Measurements from ENCODE around the gene UBE2K. TPM values are rescaled to one million over a fixed set of nuclear protein-coding genes. Genes with fewer than 3 reads are reported as not detected.
"Not testable (repeated sequence)": the region's sequence is repeated elsewhere in the genome, so short reads cannot be mapped to it uniquely, and the experiment has no call there.

The UBE2K gene
- total RNA-seq, 1 experiment from 2014 or later = 151 TPM

DNA sequence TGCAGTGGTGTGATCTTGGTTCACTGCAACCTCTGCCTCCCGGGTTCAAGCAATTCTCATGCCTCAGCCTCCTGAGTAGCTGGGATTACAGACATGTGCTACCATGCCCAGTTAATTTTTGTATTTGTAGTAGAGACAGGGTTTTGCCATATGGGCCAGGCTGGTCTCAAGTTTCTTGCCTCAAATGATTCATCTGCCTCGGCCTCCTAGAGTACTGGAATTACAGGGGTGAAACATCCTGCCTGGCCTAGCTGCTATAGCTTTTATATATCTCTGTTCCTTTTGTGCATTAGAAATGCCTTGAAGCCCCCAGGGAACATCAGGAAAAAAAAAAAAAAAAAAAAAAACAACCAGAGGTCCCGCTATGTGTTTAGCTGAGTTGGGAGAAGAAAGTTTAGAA is 34.8 kb downstream of the UBE2K start:
- no peaks in the 10 kb centered on the region for H3K9me3 Mint-ChIP-seq
- H3K4me1 ChIP-seq (ENCODE audit: insufficient read depth, low read length) = no peaks in the 10 kb centered on the region; the same call in 1 of the 2 replicates
- peaks cover 4 to 9% of the 10 kb centered on the region in 2 experiments; a peak in 3 of 4 replicates for H3K4me1 Mint-ChIP-seq
- no peaks in the 10 kb centered on the region for H3K9me3 ChIP-seq (ENCODE audit: control insufficient read depth, low read depth, low read length)
- peaks cover 26% of the 10 kb centered on the region; the same call in 1 of the 2 replicates for H3K79me2 ChIP-seq (ENCODE audit: insufficient read depth, low read length)
- H2BK15ac ChIP-seq (ENCODE audit: low read depth, low read length) = no peak overlapping the region
- no peak overlapping the region for H4K8ac ChIP-seq (replicated peaks; ENCODE audit: insufficient read length, low read depth, low read length)
- H4K20me1 ChIP-seq (ENCODE audit: control insufficient read depth, insufficient read depth, insufficient read length) = no peaks in the 10 kb centered on the region
- H3K36me3 Mint-ChIP-seq (ENCODE audit: insufficient read depth in 1 of 3, low read depth in 3 of 3) = peaks cover 3 to 21% (median 17%) of the 10 kb centered on the region in 3 experiments; a peak in 6 of 7 replicates
- no peak overlapping the region for H2BK120ac ChIP-seq (ENCODE audit: low read depth, low read length, poor library complexity, severe bottlenecking)
- H3K9ac ChIP-seq (ENCODE audit: extremely low read depth, insufficient read length, low read length) = no peak overlapping the region
- H4K91ac ChIP-seq (ENCODE audit: insufficient read length, low read depth, low read length) = no peak overlapping the region
- DNase-seq = no peak
- TF ChIP-seq, protein P1, sequence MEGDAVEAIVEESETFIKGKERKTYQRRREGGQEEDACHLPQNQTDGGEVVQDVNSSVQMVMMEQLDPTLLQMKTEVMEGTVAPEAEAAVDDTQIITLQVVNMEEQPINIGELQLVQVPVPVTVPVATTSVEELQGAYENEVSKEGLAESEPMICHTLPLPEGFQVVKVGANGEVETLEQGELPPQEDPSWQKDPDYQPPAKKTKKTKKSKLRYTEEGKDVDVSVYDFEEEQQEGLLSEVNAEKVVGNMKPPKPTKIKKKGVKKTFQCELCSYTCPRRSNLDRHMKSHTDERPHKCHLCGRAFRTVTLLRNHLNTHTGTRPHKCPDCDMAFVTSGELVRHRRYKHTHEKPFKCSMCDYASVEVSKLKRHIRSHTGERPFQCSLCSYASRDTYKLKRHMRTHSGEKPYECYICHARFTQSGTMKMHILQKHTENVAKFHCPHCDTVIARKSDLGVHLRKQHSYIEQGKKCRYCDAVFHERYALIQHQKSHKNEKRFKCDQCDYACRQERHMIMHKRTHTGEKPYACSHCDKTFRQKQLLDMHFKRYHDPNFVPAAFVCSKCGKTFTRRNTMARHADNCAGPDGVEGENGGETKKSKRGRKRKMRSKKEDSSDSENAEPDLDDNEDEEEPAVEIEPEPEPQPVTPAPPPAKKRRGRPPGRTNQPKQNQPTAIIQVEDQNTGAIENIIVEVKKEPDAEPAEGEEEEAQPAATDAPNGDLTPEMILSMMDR (conservative IDR thresholded peaks at IDR 0.05) = no peak
- H3K23ac ChIP-seq (ENCODE audit: insufficient read length, low read depth, low read length) = no peak overlapping the region
- H3K4me2 ChIP-seq (ENCODE audit: insufficient read depth, insufficient read length, low read length) = no peak overlapping the region
- H3K23me2 ChIP-seq (ENCODE audit: insufficient read length, low read depth, low read length, poor library complexity, severe bottlenecking) = no peaks in the 10 kb centered on the region
- no peak overlapping the region for H2BK12ac ChIP-seq (ENCODE audit: insufficient read length, low read depth, low read length)
- no peak overlapping the region for H3K4me3 Mint-ChIP-seq
- H3K27me3 ChIP-seq (ENCODE audit: insufficient read depth, low read length) = no peaks in the 10 kb centered on the region
- no peak overlapping the region for H2BK5ac ChIP-seq (ENCODE audit: insufficient read length, low read length)
- H3K56ac ChIP-seq (ENCODE audit: insufficient read length, low read depth, low read length) = no peak overlapping the region
- H3K14ac ChIP-seq (ENCODE audit: insufficient read depth, low read length) = no peak overlapping the region
- no peaks in the 10 kb centered on the region for H3K27me3 Mint-ChIP-seq (ENCODE audit: low read depth)
- H2AK5ac ChIP-seq (ENCODE audit: insufficient read length, low read length) = no peak overlapping the region
- H3T11ph ChIP-seq (ENCODE audit: low read length) = no peak overlapping the region
- no peak overlapping the region for H3K27ac ChIP-seq (ENCODE audit: insufficient read length, low read depth, low read length)
- no peak overlapping the region for H2AFZ ChIP-seq (ENCODE audit: low read length)
- H2BK20ac ChIP-seq (ENCODE audit: low read depth, low read length, poor library complexity, severe bottlenecking) = no peak overlapping the region
- no peak overlapping the region for H3K18ac ChIP-seq (ENCODE audit: insufficient read length, low read depth, low read length)
- H3K79me1 ChIP-seq (ENCODE audit: insufficient read depth, low read depth, low read length, poor library complexity, severe bottlenecking) = peaks cover 15% of the 10 kb centered on the region
- H3K4ac ChIP-seq (ENCODE audit: low read depth, low read length) = no peak overlapping the region
- no peak overlapping the region; a peak in 1 of 7 replicates for H3K27ac Mint-ChIP-seq
- no CpG with 5 or more reads among the region's 3 CpGs for WGBS (ENCODE audit: extremely low coverage, insufficient read length, low lambda C conversion rate)
- H4K5ac ChIP-seq (ENCODE audit: insufficient read length, low read depth, low read length) = no peak overlapping the region

- not testable (repeated sequence) for H2BK5ac ChIP-seq (ENCODE audit: insufficient read length, low read length); H3K4me1 ChIP-seq (ENCODE audit: insufficient read depth, low read length); H2BK12ac ChIP-seq (ENCODE audit: insufficient read length, low read depth, low read length); H2BK120ac ChIP-seq (ENCODE audit: low read depth, low read length, poor library complexity, severe bottlenecking); H4K8ac ChIP-seq (replicated peaks; ENCODE audit: insufficient read length, low read depth, low read length); H2BK15ac ChIP-seq (ENCODE audit: low read depth, low read length); H3K9me3 ChIP-seq (ENCODE audit: control insufficient read depth, low read depth, low read length); H3K27ac Mint-ChIP-seq; H2AFZ ChIP-seq (ENCODE audit: low read length); H4K5ac ChIP-seq (ENCODE audit: insufficient read length, low read depth, low read length); H3K56ac ChIP-seq (ENCODE audit: insufficient read length, low read depth, low read length); H3K79me2 ChIP-seq (ENCODE audit: insufficient read depth, low read length); H3K18ac ChIP-seq (ENCODE audit: insufficient read length, low read depth, low read length); H3K4me2 ChIP-seq (ENCODE audit: insufficient read depth, insufficient read length, low read length); H3K79me1 ChIP-seq (ENCODE audit: insufficient read depth, low read depth, low read length, poor library complexity, severe bottlenecking); DNase-seq; H3K14ac ChIP-seq (ENCODE audit: insufficient read depth, low read length); H3K4me3 Mint-ChIP-seq; H3K23me2 ChIP-seq (ENCODE audit: insufficient read length, low read depth, low read length, poor library complexity, severe bottlenecking); H3K4me1 Mint-ChIP-seq; H2BK20ac ChIP-seq (ENCODE audit: low read depth, low read length, poor library complexity, severe bottlenecking); H3K4ac ChIP-seq (ENCODE audit: low read depth, low read length); H3K23ac ChIP-seq (ENCODE audit: insufficient read length, low read depth, low read length); H3K27me3 Mint-ChIP-seq (ENCODE audit: low read depth); H3K9ac ChIP-seq (ENCODE audit: extremely low read depth, insufficient read length, low read length); H4K20me1 ChIP-seq (ENCODE audit: control insufficient read depth, insufficient read depth, insufficient read length); H3T11ph ChIP-seq (ENCODE audit: low read length); H3K9me3 Mint-ChIP-seq; H3K27ac ChIP-seq (ENCODE audit: insufficient read length, low read depth, low read length); H3K27me3 ChIP-seq (ENCODE audit: insufficient read depth, low read length); H2AK5ac ChIP-seq (ENCODE audit: insufficient read length, low read length); H4K91ac ChIP-seq (ENCODE audit: insufficient read length, low read depth, low read length)
- WGBS (ENCODE audit: extremely low coverage, insufficient read length, low lambda C conversion rate) = no CpG with 5 or more reads among the region's 10 CpGs
- peaks cover 15 to 38% (median 38%) of the 10 kb centered on the region in 3 experiments for H3K36me3 Mint-ChIP-seq (ENCODE audit: insufficient read depth in 1 of 3, low read depth in 3 of 3)
Measured at GRCh38 chr4:39739591-39739990, 41.7 kb downstream of the UBE2K start.

Data from H9 (cell line).